ENCODE results near the gene MYO1H.

MYO1H gene

GRCh38 chr12:109475121-109475520, 127.4 kb downstream of the MYO1H start:
- DNase-seq (ENCODE audit: low spot score), result no peak

GRCh38 chr12:109475993-109476806, 128.5 kb downstream of the MYO1H start:
- no peak for DNase-seq (ENCODE audit: low spot score)

GRCh38 chr12:109476807-109477184, 129.1 kb downstream of the MYO1H start:
- no peak for DNase-seq (ENCODE audit: low spot score)

- peak; percentile 88 for DNase-seq (ENCODE audit: low spot score)
Measured at GRCh38 chr12:109477185-109477962, 129.7 kb downstream of the MYO1H start, which contains the start of the genes KCTD10 and UBE3B. Gene KCTD10 (minus strand): TSS chr12:109477300. CDS start chr12:109477262, 38 bp downstream. Gene UBE3B (plus strand): TSS chr12:109477634. CDS start chr12:109483552, 5,918 bp downstream.

GRCh38 chr12:109477963-109478315, 130.2 kb downstream of the MYO1H start:
- no peak for DNase-seq (ENCODE audit: low spot score)

- DNase-seq (ENCODE audit: low spot score), result no peak
Measured at GRCh38 chr12:109479761-109480160, 132.1 kb downstream of the MYO1H start.

- no peak for DNase-seq (ENCODE audit: low spot score)
Measured at GRCh38 chr12:109480356-109480755, 132.7 kb downstream of the MYO1H start.

GRCh38 chr12:109481863-109482262, 134.2 kb downstream of the MYO1H start:
- no peak for DNase-seq (ENCODE audit: low spot score)

GRCh38 chr12:109482491-109482890, 134.8 kb downstream of the MYO1H start:
- DNase-seq (ENCODE audit: low spot score), result no peak

- DNase-seq (ENCODE audit: low spot score), result no peak
Measured at GRCh38 chr12:109482894-109483293, 135.2 kb downstream of the MYO1H start.

GRCh38 chr12:109483346-109483745, 135.6 kb downstream of the MYO1H start:
- DNase-seq (ENCODE audit: low spot score), result no peak

- no peak for DNase-seq (ENCODE audit: low spot score)
Measured at GRCh38 chr12:109485201-109485600, 137.5 kb downstream of the MYO1H start.

GRCh38 chr12:109487181-109488050, 139.7 kb downstream of the MYO1H start:
- no peak for DNase-seq (ENCODE audit: low spot score)

GRCh38 chr12:109488051-109488665, 140.5 kb downstream of the MYO1H start:
- no peak for DNase-seq (ENCODE audit: low spot score)

- no peak for DNase-seq (ENCODE audit: low spot score)
Measured at GRCh38 chr12:109489016-109489954, 141.6 kb downstream of the MYO1H start.

- no peak for DNase-seq (ENCODE audit: low spot score)
Measured at GRCh38 chr12:109489955-109490565, 142.4 kb downstream of the MYO1H start.

- no peak for DNase-seq (ENCODE audit: low spot score)
Measured at GRCh38 chr12:109491671-109492070, 144.0 kb downstream of the MYO1H start.

- no peak for DNase-seq (ENCODE audit: low spot score)
Measured at GRCh38 chr12:109492371-109492770, 144.7 kb downstream of the MYO1H start.

- no peak for DNase-seq (ENCODE audit: low spot score)
Measured at GRCh38 chr12:109493090-109493489, 145.4 kb downstream of the MYO1H start.

- DNase-seq (ENCODE audit: low spot score), result no peak
Measured at GRCh38 chr12:109493938-109494337, 146.2 kb downstream of the MYO1H start.

Data from kidney capillary endothelial cell (primary cell).